KBM-7 (cell line): Measurements from ENCODE around the gene MGAT5.

Experiments used
- DNase-seq: peaks from one replicate; pipeline ENCODE4 v3.0.0-alpha.2; 2015
- in situ Hi-C: fragments of 300-500 bp; cut with MboI; formaldehyde crosslinking; loops from 2 replicates; pipeline ENCODE4 v1.14.3; 2020; ENCODE audit warnings: low sequenced_read_pairs, low pct_unique_long_range_greater_than_20kb, mixed read lengths

MGAT5 gene

GRCh38 chr2:134344954-134345697 is 91.3 kb downstream of the MGAT5 start:
- no peak for DNase-seq
- in situ Hi-C loops: no loop called here

GRCh38 chr2:134346141-134346540 is 92.3 kb downstream of the MGAT5 start:
- in situ Hi-C loops: no loop called here

GRCh38 chr2:134347756-134348155 is 93.9 kb downstream of the MGAT5 start:
- in situ Hi-C loops: no loop called here
- DNase-seq: no peak

More at GRCh38 chr2:134346141-134346540, 92.3 kb downstream of the MGAT5 start:
- DNase-seq: no peak

- in situ Hi-C loops: no loop called here
Measured at GRCh38 chr2:134348239-134348638, 94.4 kb downstream of the MGAT5 start.

GRCh38 chr2:134348760-134349159 is 94.9 kb downstream of the MGAT5 start:
- no peak for DNase-seq
- in situ Hi-C loops: no loop called here

More at GRCh38 chr2:134348239-134348638, 94.4 kb downstream of the MGAT5 start:
- no peak for DNase-seq

- in situ Hi-C loops: no loop called here
- no peak for DNase-seq
Measured at GRCh38 chr2:134351016-134351415, 97.1 kb downstream of the MGAT5 start.

- in situ Hi-C loops: no loop called here
- DNase-seq: no peak
Measured at GRCh38 chr2:134351899-134352298, 98.0 kb downstream of the MGAT5 start.

- DNase-seq: no peak
- in situ Hi-C loops: no loop called here
Measured at GRCh38 chr2:134352844-134353243, 99.0 kb downstream of the MGAT5 start.

- in situ Hi-C loops: no loop called here
- DNase-seq: no peak
Measured at GRCh38 chr2:134354611-134355010, 100.7 kb downstream of the MGAT5 start.

- no peak for DNase-seq
- in situ Hi-C loops: no loop called here
Measured at GRCh38 chr2:134357814-134358213, 103.9 kb downstream of the MGAT5 start.

- no peak for DNase-seq
- in situ Hi-C loops: no loop called here
Measured at GRCh38 chr2:134359367-134360081, 105.7 kb downstream of the MGAT5 start.

- DNase-seq: no peak
Measured at GRCh38 chr2:134360745-134361487, 107.0 kb downstream of the MGAT5 start.

GRCh38 chr2:134361648-134362047 is 107.8 kb downstream of the MGAT5 start:
- in situ Hi-C loops: no loop called here
- no peak for DNase-seq

More at GRCh38 chr2:134360745-134361487, 107.0 kb downstream of the MGAT5 start:
- in situ Hi-C loops: no loop called here

GRCh38 chr2:134362152-134362668 is 108.3 kb downstream of the MGAT5 start:
- no peak for DNase-seq
- in situ Hi-C loops: no loop called here

- no peak for DNase-seq
- in situ Hi-C loops: no loop called here
Measured at GRCh38 chr2:134362740-134363139, 108.9 kb downstream of the MGAT5 start.

GRCh38 chr2:134365356-134365755 is 111.5 kb downstream of the MGAT5 start:
- DNase-seq: no peak

GRCh38 chr2:134366359-134366758 is 112.5 kb downstream of the MGAT5 start:
- in situ Hi-C loops: no loop called here

More at GRCh38 chr2:134365356-134365755, 111.5 kb downstream of the MGAT5 start:
- in situ Hi-C loops: no loop called here

GRCh38 chr2:134367213-134367612 is 113.3 kb downstream of the MGAT5 start:
- in situ Hi-C loops: no loop called here
- DNase-seq: no peak

More at GRCh38 chr2:134366359-134366758, 112.5 kb downstream of the MGAT5 start:
- DNase-seq: no peak

- in situ Hi-C loops: no loop called here
- DNase-seq: peak; percentile 21
Measured at GRCh38 chr2:134368009-134368817, 114.3 kb downstream of the MGAT5 start.
